ENCODE measurements around the gene TMEM260. TPM values are rescaled to one million over a fixed set of nuclear protein-coding genes. Genes with fewer than 3 reads are reported as not detected.
"Not testable (repeated sequence)": the region's sequence is repeated elsewhere in the genome, so short reads cannot be mapped to it uniquely, and the experiment has no call there.

Gene TMEM260
- polyA plus RNA-seq, 3 donors = 7.5 to 8.8 (median 8.3) TPM

- H3K79me2 ChIP-seq (ENCODE audit: insufficient read depth, low read length) = no peaks in the 10 kb centered on the region
- H3K4me1 ChIP-seq (ENCODE audit: control insufficient read depth in 1 of 2, insufficient read depth in 2 of 2, low read length in 2 of 2) = no peaks in the 10 kb centered on the region
- H3K27ac Mint-ChIP-seq = no peak overlapping the region
- H2AFZ ChIP-seq (ENCODE audit: insufficient read depth, low read depth, low read length, poor library complexity, severe bottlenecking) = no peak overlapping the region
- no peak overlapping the region for H3K4me2 ChIP-seq (replicated peaks; ENCODE audit: extremely low read depth, low read length, poor library complexity, severe bottlenecking)
- intact Hi-C loops (cut with micrococcal nuclease) = no loop called here
- H3K36me3 ChIP-seq (replicated peaks in 1 of 2; ENCODE audit: control insufficient read depth in 1 of 2, insufficient read depth in 2 of 2, low read length in 2 of 2) = peaks cover 36 to 62% of the 10 kb centered on the region in 2 donors
- DNase-seq = no peak
- H3K27ac ChIP-seq (ENCODE audit: low read depth in 1 of 2, low read length in 2 of 2) = no peak overlapping the region
- H3K4me1 Mint-ChIP-seq = no peaks in the 10 kb centered on the region
- 100% methylated on average over 2 of the region's 2 CpGs for WGBS (ENCODE audit: insufficient coverage)
- peaks cover 35 to 43% of the 10 kb centered on the region in 2 donors for H3K36me3 Mint-ChIP-seq
- no peaks in the 10 kb centered on the region for H4K20me1 ChIP-seq (ENCODE audit: insufficient read depth, low read length)
- no peak overlapping the region for H3K9ac ChIP-seq (ENCODE audit: insufficient read depth, low read length, poor library complexity, severe bottlenecking)
- H3K9me3 ChIP-seq (replicated peaks in 1 of 2; ENCODE audit: control insufficient read depth in 1 of 2, insufficient read depth in 1 of 2, low read length in 2 of 2) = no peaks in the 10 kb centered on the region
- H3K9me3 Mint-ChIP-seq = no peaks in the 10 kb centered on the region
- no peak overlapping the region for H3K4me3 Mint-ChIP-seq
- peaks cover 0 to 2% (median 0%) of the 10 kb centered on the region in 3 donors for H3K27me3 Mint-ChIP-seq (ENCODE audit: low read depth in 3 of 3)
- TF ChIP-seq CTCF (IDR thresholded peaks at IDR 0.05) = no peak
- no peaks in the 10 kb centered on the region for H3K27me3 ChIP-seq (ENCODE audit: control insufficient read depth in 2 of 2, insufficient read depth in 2 of 2, low read length in 2 of 2)
- no peak overlapping the region for H3K4me3 ChIP-seq (replicated peaks in 1 of 3; ENCODE audit: low read depth in 2 of 3, low read length in 3 of 3)
Observed at GRCh38 chr14:56603648-56604047, 24.1 kb downstream of the TMEM260 start.

- no peak overlapping the region for H3K27ac ChIP-seq (ENCODE audit: low read depth in 1 of 2, low read length in 2 of 2)
- no peaks in the 10 kb centered on the region for H3K27me3 ChIP-seq (ENCODE audit: control insufficient read depth in 2 of 2, insufficient read depth in 2 of 2, low read length in 2 of 2)
- no peaks in the 10 kb centered on the region for H3K79me2 ChIP-seq (ENCODE audit: insufficient read depth, low read length)
- peaks cover 63 to 89% of the 10 kb centered on the region in 2 donors for H3K36me3 ChIP-seq (replicated peaks in 1 of 2; ENCODE audit: control insufficient read depth in 1 of 2, insufficient read depth in 2 of 2, low read length in 2 of 2)
- H2AFZ ChIP-seq (ENCODE audit: insufficient read depth, low read depth, low read length, poor library complexity, severe bottlenecking) = no peak overlapping the region
- no CpG with 5 or more reads among the region's 2 CpGs for WGBS (ENCODE audit: insufficient coverage)
- no peak overlapping the region for H3K9ac ChIP-seq (ENCODE audit: insufficient read depth, low read length, poor library complexity, severe bottlenecking)
- Mint-ChIP-seq H3K27ac (no peak overlapping the region), H3K9me3 (no peaks in the 10 kb centered on the region), H3K27me3 (ENCODE audit: low read depth in 3 of 3) (peaks cover 0 to 1% (median 0%) of the 10 kb centered on the region in 3 donors), H3K36me3 (peaks cover 48 to 74% of the 10 kb centered on the region in 2 donors), H3K4me1 (no peaks in the 10 kb centered on the region), H3K4me3 (no peak overlapping the region)
- intact Hi-C loops (cut with micrococcal nuclease) = no loop called here
- H3K4me2 ChIP-seq (replicated peaks; ENCODE audit: extremely low read depth, low read length, poor library complexity, severe bottlenecking) = no peak overlapping the region
- no peaks in the 10 kb centered on the region for H3K9me3 ChIP-seq (replicated peaks in 1 of 2; ENCODE audit: control insufficient read depth in 1 of 2, insufficient read depth in 1 of 2, low read length in 2 of 2)
- H3K4me1 ChIP-seq (ENCODE audit: control insufficient read depth in 1 of 2, insufficient read depth in 2 of 2, low read length in 2 of 2) = no peaks in the 10 kb centered on the region
- no peak for TF ChIP-seq CTCF (IDR thresholded peaks at IDR 0.05)
- H3K4me3 ChIP-seq (replicated peaks in 1 of 3; ENCODE audit: low read depth in 2 of 3, low read length in 3 of 3) = no peak overlapping the region
- H4K20me1 ChIP-seq (ENCODE audit: insufficient read depth, low read length) = no peaks in the 10 kb centered on the region
- no peak for DNase-seq
Observed at GRCh38 chr14:56608689-56609088, 29.1 kb downstream of the TMEM260 start.

GRCh38 chr14:56611663-56612062 is 32.1 kb downstream of the TMEM260 start:
- no CpG with 5 or more reads among the region's 2 CpGs for WGBS (ENCODE audit: insufficient coverage)
- peaks cover 64 to 86% of the 10 kb centered on the region in 2 donors for H3K36me3 ChIP-seq (replicated peaks in 1 of 2; ENCODE audit: control insufficient read depth in 1 of 2, insufficient read depth in 2 of 2, low read length in 2 of 2)
- Mint-ChIP-seq H3K27ac (peak overlapping the region in 2 of 7 donors; percentile 10 to 32), H3K36me3 (peaks cover 49 to 75% of the 10 kb centered on the region in 2 donors)
- H3K27me3 Mint-ChIP-seq (ENCODE audit: low read depth in 3 of 3); DNase-seq; H2AFZ ChIP-seq (ENCODE audit: insufficient read depth, low read depth, low read length, poor library complexity, severe bottlenecking); intact Hi-C loops (cut with micrococcal nuclease); H3K9ac ChIP-seq (ENCODE audit: insufficient read depth, low read length, poor library complexity, severe bottlenecking); H3K4me3 Mint-ChIP-seq; H3K27ac ChIP-seq (ENCODE audit: low read depth in 1 of 2, low read length in 2 of 2); H3K4me1 ChIP-seq (ENCODE audit: control insufficient read depth in 1 of 2, insufficient read depth in 2 of 2, low read length in 2 of 2); H3K9me3 Mint-ChIP-seq; H3K79me2 ChIP-seq (ENCODE audit: insufficient read depth, low read length); H3K4me2 ChIP-seq (replicated peaks; ENCODE audit: extremely low read depth, low read length, poor library complexity, severe bottlenecking); H3K9me3 ChIP-seq (replicated peaks in 1 of 2; ENCODE audit: control insufficient read depth in 1 of 2, insufficient read depth in 1 of 2, low read length in 2 of 2); H3K27me3 ChIP-seq (ENCODE audit: control insufficient read depth in 2 of 2, insufficient read depth in 2 of 2, low read length in 2 of 2); H3K4me1 Mint-ChIP-seq; H3K4me3 ChIP-seq (replicated peaks in 1 of 3; ENCODE audit: low read depth in 2 of 3, low read length in 3 of 3); H4K20me1 ChIP-seq (ENCODE audit: insufficient read depth, low read length): not testable (repeated sequence)

All from CD14-positive monocyte (primary cell).